ENCODE measurements around the gene OR6M1.

- TF ChIP-seq CTCF (IDR thresholded peaks at IDR 0.05) (no peak), POLR2A (IDR thresholded peaks at IDR 0.05) (no peak)
Measured at GRCh38 chr11:123773026-123773425, 33.1 kb downstream of the OR6M1 start.

Measured in right lobe of liver (tissue), 4 donors.